ENCODE results near the gene PDLIM7. TPM values are rescaled to one million over a fixed set of nuclear protein-coding genes. Genes with fewer than 3 reads are reported as not detected.

Gene PDLIM7
- total and polyA plus RNA-seq, 2 donors (not counting 3 experiments of a cell fraction or from before 2014, with no cell fraction given), result 314 to 318 TPM

DNA sequence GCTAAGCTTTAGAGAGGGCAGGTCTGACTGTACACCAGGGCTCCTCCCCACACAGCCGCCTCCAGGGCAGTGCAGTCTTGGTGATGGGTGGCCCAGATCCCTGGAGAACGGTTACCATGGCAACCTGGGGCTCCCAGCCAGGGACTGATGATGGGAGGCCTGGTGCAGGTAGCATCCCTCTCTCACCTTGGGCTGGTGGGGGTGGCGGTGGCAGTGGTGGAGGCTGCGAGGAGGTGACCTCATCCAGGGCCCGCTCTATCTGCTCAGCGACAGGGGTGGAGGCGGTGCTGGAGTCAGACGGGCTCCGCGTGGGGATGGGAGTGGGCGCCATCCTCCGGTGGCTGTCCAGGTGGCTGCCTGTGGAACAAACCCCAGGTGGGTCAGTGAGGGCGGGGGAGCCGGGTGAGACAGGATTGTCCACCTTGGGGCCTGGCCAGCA is 38.5 kb downstream of the PDLIM7 start:
- H3K4me1 ChIP-seq (ENCODE audit: control insufficient read depth, extremely low read depth, insufficient read depth, low read length), result peaks cover 31% of the 10 kb centered on the region
- H3K27me3 ChIP-seq (ENCODE audit: control insufficient read depth in 2 of 2, insufficient read depth in 2 of 2, low read length in 2 of 2), result no peaks in the 10 kb centered on the region
- no peaks in the 10 kb centered on the region for H3K9me3 ChIP-seq (replicated peaks; ENCODE audit: control insufficient read depth, insufficient read depth, low read length)
- no peak overlapping the region for H3K4me2 ChIP-seq (ENCODE audit: insufficient read depth, low read length)
- dilution Hi-C loops (cut with MboI; ENCODE audit: extremely low pct_ligation_motif_present, low sequenced_read_pairs), result no loop called here
- H3K79me2 ChIP-seq (ENCODE audit: control insufficient read depth, insufficient read depth, low read length), result peaks cover 3% of the 10 kb centered on the region
- no peak overlapping the region for H3K27ac ChIP-seq (ENCODE audit: insufficient read depth, low read depth, low read length)
- DNase-seq (ENCODE audit: low read depth, low spot score) (no peak), FAIRE-seq (no peak)
- no peaks in the 10 kb centered on the region for H4K20me1 ChIP-seq (replicated peaks; ENCODE audit: control insufficient read depth, extremely low read depth, insufficient read depth, low read length)
- CTCF ChIA-PET, result interaction anchor here (0.6 to 6.6 kb wide), 2 partner anchors 12 to 57 kb away, joined by 3 to 57 read pairs; partner anchors contain the start of gene DBN1
- no TSS peak for BruUV-seq (replicated peaks)
- H3K9ac ChIP-seq (replicated peaks; ENCODE audit: extremely low read depth, insufficient read depth, low read length), result no peak overlapping the region
- no peak overlapping the region for H2AFZ ChIP-seq (ENCODE audit: low read depth, low read length)
- POLR2A ChIA-PET, result interaction anchor here (0.8 kb wide), 1 partner anchor 13 kb away, joined by 4 read pairs; no protein-coding TSS in a partner anchor
- intact Hi-C loops (cut with micrococcal nuclease), result no loop called here
- H3K4me3 ChIP-seq (replicated peaks in 1 of 3; ENCODE audit: insufficient read depth in 1 of 3, low read depth in 1 of 3, low read length in 3 of 3), result no peak overlapping the region
- TF ChIP-seq FOS (IDR thresholded peaks at IDR 0.05; ENCODE audit: borderline replicate concordance, insufficient read depth, low read length) (no peak), MYC (IDR thresholded peaks at IDR 0.05; ENCODE audit: low read depth, low read length) (no peak), EZH2 (IDR thresholded peaks at IDR 0.05; ENCODE audit: borderline replicate concordance, low read depth, low read length, severe bottlenecking) (no peak)
- peaks cover 7 to 35% of the 10 kb centered on the region in 2 experiments for H3K36me3 ChIP-seq (ENCODE audit: control insufficient read depth in 2 of 2, extremely low read depth in 1 of 2, insufficient read depth in 2 of 2, low read length in 2 of 2)
- no peaks in the 10 kb centered on the region for H3K9me1 ChIP-seq (replicated peaks; ENCODE audit: control insufficient read depth, extremely low read depth, insufficient read depth, low read length)

DNA sequence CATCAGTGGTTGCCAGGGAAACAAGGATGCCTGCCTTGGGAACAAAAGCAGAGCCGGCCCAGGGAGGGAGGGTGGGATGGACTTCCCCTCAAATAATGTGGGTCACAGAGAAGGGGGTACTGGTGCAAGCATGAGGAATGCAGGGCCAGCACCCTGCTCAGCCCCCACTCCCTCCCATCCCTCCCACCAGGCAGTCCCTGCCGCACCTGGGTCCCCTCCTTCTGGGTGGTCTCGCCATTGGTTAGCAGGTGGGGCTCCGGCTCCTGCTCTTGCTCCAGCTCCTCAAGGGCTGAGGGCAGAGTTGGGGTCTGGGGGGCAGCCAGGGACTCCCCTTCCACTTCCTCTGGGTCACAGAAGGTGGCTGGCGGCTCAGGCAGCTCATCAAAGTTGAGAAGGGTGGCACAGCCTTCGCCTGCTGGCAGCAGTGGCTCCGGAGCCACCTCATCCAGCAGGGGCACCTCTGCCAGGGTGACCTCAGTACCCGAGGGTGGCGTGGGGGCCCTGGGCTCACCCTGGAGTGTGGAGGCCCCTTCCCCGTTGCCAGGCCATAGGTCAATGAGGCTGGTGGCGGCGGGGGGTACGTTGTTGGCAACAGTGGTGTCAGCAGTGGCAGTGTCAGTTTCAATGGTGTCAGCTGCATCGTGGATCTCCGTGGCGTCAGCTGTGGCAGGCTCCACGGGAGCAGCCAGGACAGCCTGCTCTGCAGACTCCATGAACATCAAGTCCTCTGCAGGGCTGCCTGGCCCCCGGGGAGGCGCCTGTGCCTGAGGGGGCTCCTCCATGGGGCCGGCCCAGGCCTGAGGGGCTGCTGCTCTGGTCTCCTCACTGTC is 39.3 kb downstream of the PDLIM7 start:
- no peak for DNase-seq (ENCODE audit: low read depth, low spot score)
- Histone ChIP-seq H3K79me2 (ENCODE audit: control insufficient read depth, insufficient read depth, low read length) (peaks cover 3% of the 10 kb centered on the region), H3K9me3 (replicated peaks; ENCODE audit: control insufficient read depth, insufficient read depth, low read length) (no peaks in the 10 kb centered on the region), H3K4me2 (ENCODE audit: insufficient read depth, low read length) (no peak overlapping the region), H3K4me1 (ENCODE audit: control insufficient read depth, extremely low read depth, insufficient read depth, low read length) (peaks cover 38% of the 10 kb centered on the region), H3K27me3 (ENCODE audit: control insufficient read depth in 2 of 2, insufficient read depth in 2 of 2, low read length in 2 of 2) (no peaks in the 10 kb centered on the region), H3K36me3 (ENCODE audit: control insufficient read depth in 2 of 2, extremely low read depth in 1 of 2, insufficient read depth in 2 of 2, low read length in 2 of 2) (peaks cover 7 to 35% of the 10 kb centered on the region in 2 experiments), H3K4me3 (replicated peaks in 1 of 3; ENCODE audit: insufficient read depth in 1 of 3, low read depth in 1 of 3, low read length in 3 of 3) (no peak overlapping the region), H4K20me1 (replicated peaks; ENCODE audit: control insufficient read depth, extremely low read depth, insufficient read depth, low read length) (no peaks in the 10 kb centered on the region), H2AFZ (ENCODE audit: low read depth, low read length) (no peak overlapping the region), H3K9me1 (replicated peaks; ENCODE audit: control insufficient read depth, extremely low read depth, insufficient read depth, low read length) (no peaks in the 10 kb centered on the region), H3K9ac (replicated peaks; ENCODE audit: extremely low read depth, insufficient read depth, low read length) (no peak overlapping the region), H3K27ac (ENCODE audit: insufficient read depth, low read depth, low read length) (peak overlapping the region; percentile 13)
- ChIA-PET CTCF (interaction anchor here (0.6 to 6.6 kb wide), 20 partner anchors 9 to 150 kb away, joined by 3 to 57 read pairs (median 4); partner anchors contain the start of genes DBN1, GRK6, LMAN2 and PRR7), POLR2A (interaction anchor here (0.8 to 1.2 kb wide), 5 partner anchors 14 to 67 kb away, joined by 3 to 6 read pairs (median 3); partner anchors contain the start of gene PDLIM7)
- no TSS peak for BruUV-seq (replicated peaks)
- no peak for FAIRE-seq
- intact Hi-C loops (cut with micrococcal nuclease) (loop anchor here (1.0 kb wide), 1 partner anchor 14 kb away; no protein-coding TSS in a partner anchor), dilution Hi-C loops (cut with MboI; ENCODE audit: extremely low pct_ligation_motif_present, low sequenced_read_pairs) (no loop called here)
- TF ChIP-seq, protein P1, sequence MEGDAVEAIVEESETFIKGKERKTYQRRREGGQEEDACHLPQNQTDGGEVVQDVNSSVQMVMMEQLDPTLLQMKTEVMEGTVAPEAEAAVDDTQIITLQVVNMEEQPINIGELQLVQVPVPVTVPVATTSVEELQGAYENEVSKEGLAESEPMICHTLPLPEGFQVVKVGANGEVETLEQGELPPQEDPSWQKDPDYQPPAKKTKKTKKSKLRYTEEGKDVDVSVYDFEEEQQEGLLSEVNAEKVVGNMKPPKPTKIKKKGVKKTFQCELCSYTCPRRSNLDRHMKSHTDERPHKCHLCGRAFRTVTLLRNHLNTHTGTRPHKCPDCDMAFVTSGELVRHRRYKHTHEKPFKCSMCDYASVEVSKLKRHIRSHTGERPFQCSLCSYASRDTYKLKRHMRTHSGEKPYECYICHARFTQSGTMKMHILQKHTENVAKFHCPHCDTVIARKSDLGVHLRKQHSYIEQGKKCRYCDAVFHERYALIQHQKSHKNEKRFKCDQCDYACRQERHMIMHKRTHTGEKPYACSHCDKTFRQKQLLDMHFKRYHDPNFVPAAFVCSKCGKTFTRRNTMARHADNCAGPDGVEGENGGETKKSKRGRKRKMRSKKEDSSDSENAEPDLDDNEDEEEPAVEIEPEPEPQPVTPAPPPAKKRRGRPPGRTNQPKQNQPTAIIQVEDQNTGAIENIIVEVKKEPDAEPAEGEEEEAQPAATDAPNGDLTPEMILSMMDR (IDR thresholded peaks at IDR 0.05; ENCODE audit: extremely low read depth in 1 of 2, insufficient read depth in 1 of 2, low read depth in 1 of 2, low read length in 2 of 2), result no peak
- no peak for TF ChIP-seq JUN (IDR thresholded peaks at IDR 0.05; ENCODE audit: borderline replicate concordance, insufficient read depth, insufficient read length, low read depth)
- no peak for TF ChIP-seq POLR2A (IDR thresholded peaks at IDR 0.05; ENCODE audit: low read depth, low read length)
- TF ChIP-seq POLR2AphosphoS5 (IDR thresholded peaks at IDR 0.05; ENCODE audit: insufficient read depth, low read depth, low read length), result no peak
- TF ChIP-seq, protein P2, sequence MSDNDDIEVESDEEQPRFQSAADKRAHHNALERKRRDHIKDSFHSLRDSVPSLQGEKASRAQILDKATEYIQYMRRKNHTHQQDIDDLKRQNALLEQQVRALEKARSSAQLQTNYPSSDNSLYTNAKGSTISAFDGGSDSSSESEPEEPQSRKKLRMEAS (IDR thresholded peaks at IDR 0.05; ENCODE audit: insufficient read depth, insufficient read length), result no peak
- no peak for TF ChIP-seq FOS (IDR thresholded peaks at IDR 0.05; ENCODE audit: borderline replicate concordance, insufficient read depth, low read length)
- no peak for TF ChIP-seq EZH2 (IDR thresholded peaks at IDR 0.05; ENCODE audit: borderline replicate concordance, low read depth, low read length, severe bottlenecking)
